HEK293T (cell line): Measurements from ENCODE around the gene HCRT.

Experiments used
- CTCF ChIA-PET: fragments of 350-600 bp; formaldehyde crosslinking; extraction: SDS; loops from one replicate; lab custom pipeline; 2021; ENCODE audit warnings: antibody characterized with exemption, inconsistent platforms; lab: Yijun Ruan, JAX
- POLR2A ChIA-PET: fragments of 350-600 bp; formaldehyde crosslinking; extraction: SDS; loops from one replicate; lab custom pipeline; 2020; ENCODE audit warnings: antibody characterized with exemption, inconsistent platforms; lab: Yijun Ruan, JAX
- DNase-seq: peaks from one replicate; pipeline ENCODE4 v3.0.0; 2012; ENCODE audit warnings: mixed read lengths; ENCODE audit errors: extremely low spot score
- ARNT ChIP-seq: fragments of 450-650 bp; IDR thresholded peaks from 2 replicates; pipeline ENCODE4 v1.6.1; 2017; ENCODE audit warnings: mild to moderate bottlenecking
- CTBP1 ChIP-seq: fragments of 450-650 bp; IDR thresholded peaks from 2 replicates; pipeline ENCODE4 v1.6.1; 2016; ENCODE audit warnings: borderline replicate concordance
- FOXA1 ChIP-seq: fragments of 450-650 bp; IDR thresholded peaks from 2 replicates; pipeline ENCODE4 v1.6.1; 2016; ENCODE audit warnings: mild to moderate bottlenecking
- FOXK2 ChIP-seq: fragments of 450-650 bp; IDR thresholded peaks from 2 replicates; pipeline ENCODE4 v1.6.1; 2016; ENCODE audit warnings: mild to moderate bottlenecking
- L3MBTL2 ChIP-seq: fragments of 450-650 bp; conservative IDR thresholded peaks from 2 replicates; pipeline ENCODE4 v1.6.1; 2016; ENCODE audit warnings: mild to moderate bottlenecking
- LEF1 ChIP-seq: fragments of 450-650 bp; IDR thresholded peaks from 2 replicates; pipeline ENCODE4 v1.6.1; 2017; ENCODE audit warnings: mild to moderate bottlenecking, borderline replicate concordance
- NFRKB ChIP-seq: fragments of 450-650 bp; IDR thresholded peaks from 2 replicates; pipeline ENCODE4 v1.6.1; 2016; ENCODE audit warnings: mild to moderate bottlenecking, moderate library complexity
- SP1 ChIP-seq: fragments of 450-650 bp; IDR thresholded peaks from 2 replicates; pipeline ENCODE4 v1.6.1; 2017
- TARDBP ChIP-seq: fragments of 450-650 bp; IDR thresholded peaks from 2 replicates; pipeline ENCODE4 v1.6.1; 2016
- ZNF384 ChIP-seq: fragments of 450-650 bp; IDR thresholded peaks from 2 replicates; pipeline ENCODE4 v1.6.1; 2016

Gene HCRT

GRCh38 chr17:42135664-42136653 is 49.3 kb downstream of the HCRT start:
- no peak for TF ChIP-seq FOXK2
- no peak for TF ChIP-seq ZNF384
- no peak for TF ChIP-seq FOXA1
- TF ChIP-seq TARDBP = no peak
- no peak for TF ChIP-seq CTBP1
- ChIA-PET CTCF (interaction anchor here (0.6 kb wide), 1 partner anchor 1997 kb away, joined by 3 read pairs; no protein-coding TSS in a partner anchor), POLR2A (interaction anchor here (1.1 to 2.7 kb wide), 3 partner anchors 15 to 119 kb away, joined by 3 to 15 read pairs (median 5); partner anchors contain the start of genes DNAJC7 and KAT2A)
- DNase-seq = no peak

GRCh38 chr17:42135151-42135550 is 50.1 kb downstream of the HCRT start:
- TF ChIP-seq NFRKB (no peak), ARNT (no peak), TARDBP (no peak), L3MBTL2 (no peak), SP1 (no peak), LEF1 (no peak)
- ChIA-PET CTCF (interaction anchor here (0.6 kb wide), 1 partner anchor 175 kb away, joined by 5 read pairs; no protein-coding TSS in a partner anchor), POLR2A (interaction anchor here (1.3 to 2.7 kb wide), 2 partner anchors 14 to 118 kb away, joined by 5 to 15 read pairs; partner anchors contain the start of genes DNAJC7 and KAT2A)
- no peak for DNase-seq
